ENCODE results near the gene NTF3. TPM values are rescaled to one million over a fixed set of nuclear protein-coding genes. Genes with fewer than 3 reads are reported as not detected.

NTF3 gene
- total RNA-seq, 2 donors from 2014 or later: 0.71 to 4.1 TPM

- Histone ChIP-seq H3K4me1 (ENCODE audit: control insufficient read depth, insufficient read depth, low read length) (no peaks in the 10 kb centered on the region), H3K27ac (ENCODE audit: low read depth, low read length) (no peak overlapping the region), H3K27me3 (ENCODE audit: control insufficient read depth, insufficient read depth, low read length, poor library complexity, severe bottlenecking) (peaks cover 7% of the 10 kb centered on the region), H3K9me3 (ENCODE audit: control insufficient read depth, low read length) (no peaks in the 10 kb centered on the region), H3K9ac (ENCODE audit: extremely low read depth, low read length, poor library complexity, severe bottlenecking) (no peak overlapping the region), H3K36me3 (ENCODE audit: control insufficient read depth, insufficient read depth, low read length) (no peaks in the 10 kb centered on the region), H3K4me3 (ENCODE audit: low read length) (no peak overlapping the region)
- Mint-ChIP-seq H3K27ac (no peak overlapping the region), H3K36me3 (ENCODE audit: low read depth) (no peaks in the 10 kb centered on the region), H3K9me3 (no peaks in the 10 kb centered on the region), H3K4me3 (no peak overlapping the region), H3K4me1 (peaks cover 3% of the 10 kb centered on the region), H3K27me3 (ENCODE audit: insufficient read depth) (peaks cover 49% of the 10 kb centered on the region)
- TF ChIP-seq CTCF (conservative IDR thresholded peaks at IDR 0.05): no peak
- DNase-seq: no peak
- WGBS, 2 experiments (ENCODE audit: insufficient coverage in 1 of 2, insufficient read length in 1 of 2): 95 to 99% methylated on average over 6 to 8 of the region's 8 CpGs
Observed at GRCh38 chr12:5402009-5402935, 29.6 kb upstream of the NTF3 start.

- peaks cover 7% of the 10 kb centered on the region for H3K27me3 ChIP-seq (ENCODE audit: control insufficient read depth, insufficient read depth, low read length, poor library complexity, severe bottlenecking)
- Mint-ChIP-seq H3K27ac (no peak overlapping the region), H3K4me1 (peaks cover 4% of the 10 kb centered on the region), H3K9me3 (no peaks in the 10 kb centered on the region), H3K36me3 (ENCODE audit: low read depth) (no peaks in the 10 kb centered on the region), H3K27me3 (ENCODE audit: insufficient read depth) (peaks cover 52% of the 10 kb centered on the region), H3K4me3 (no peak overlapping the region)
- no peak overlapping the region for H3K9ac ChIP-seq (ENCODE audit: extremely low read depth, low read length, poor library complexity, severe bottlenecking)
- no peaks in the 10 kb centered on the region for H3K4me1 ChIP-seq (ENCODE audit: control insufficient read depth, insufficient read depth, low read length)
- H3K9me3 ChIP-seq (ENCODE audit: control insufficient read depth, low read length): no peaks in the 10 kb centered on the region
- H3K27ac ChIP-seq (ENCODE audit: low read depth, low read length): no peak overlapping the region
- 67 to 86% methylated on average over 1 of the region's 3 CpGs for WGBS, 2 experiments (ENCODE audit: insufficient coverage in 1 of 2, insufficient read length in 1 of 2)
- no peak for DNase-seq
- no peak for TF ChIP-seq CTCF (conservative IDR thresholded peaks at IDR 0.05)
- H3K4me3 ChIP-seq (ENCODE audit: low read length): no peak overlapping the region
- no peaks in the 10 kb centered on the region for H3K36me3 ChIP-seq (ENCODE audit: control insufficient read depth, insufficient read depth, low read length)
Observed at GRCh38 chr12:5403411-5403810, 28.5 kb upstream of the NTF3 start.

GRCh38 chr12:5407034-5407856 is 24.7 kb upstream of the NTF3 start:
- peaks cover 7% of the 10 kb centered on the region for H3K27me3 ChIP-seq (ENCODE audit: control insufficient read depth, insufficient read depth, low read length, poor library complexity, severe bottlenecking)
- H3K4me1 ChIP-seq (ENCODE audit: control insufficient read depth, insufficient read depth, low read length): no peaks in the 10 kb centered on the region
- peaks cover 11% of the 10 kb centered on the region for H3K9me3 ChIP-seq (ENCODE audit: control insufficient read depth, low read length)
- Mint-ChIP-seq H3K27me3 (ENCODE audit: insufficient read depth) (peaks cover 33% of the 10 kb centered on the region), H3K27ac (no peak overlapping the region), H3K36me3 (ENCODE audit: low read depth) (no peaks in the 10 kb centered on the region), H3K9me3 (peaks cover 10% of the 10 kb centered on the region), H3K4me3 (no peak overlapping the region), H3K4me1 (peaks cover 13% of the 10 kb centered on the region)
- H3K4me3 ChIP-seq (ENCODE audit: low read length): no peak overlapping the region
- no peak for DNase-seq
- H3K27ac ChIP-seq (ENCODE audit: low read depth, low read length): no peak overlapping the region
- no peaks in the 10 kb centered on the region for H3K36me3 ChIP-seq (ENCODE audit: control insufficient read depth, insufficient read depth, low read length)
- WGBS, 2 experiments (ENCODE audit: insufficient coverage in 1 of 2, insufficient read length in 1 of 2): 89 to 91% methylated on average over 5 to 6 of the region's 6 CpGs
- no peak overlapping the region for H3K9ac ChIP-seq (ENCODE audit: extremely low read depth, low read length, poor library complexity, severe bottlenecking)
- no peak for TF ChIP-seq CTCF (conservative IDR thresholded peaks at IDR 0.05)
